Tongue (tissue), 2 donors: ENCODE data around the gene DGKB. TPM values are rescaled to one million over a fixed set of nuclear protein-coding genes. Genes with fewer than 3 reads are reported as not detected.

ENCODE experiments used
- DNase-seq: peaks from one replicate; pipeline ENCODE4 v3.0.0-alpha.2; 2015
- total RNA-seq: library from RNA; depleted of rRNA; stranded (reverse); fragments of >200 nt; gene quantifications from one replicate; pipeline ENCODE4 v1.2.3, GENCODE V29; 2014

DGKB gene
- total RNA-seq, 1 donor from 2014 or later: 2.6 TPM

- no peak for DNase-seq
These were observed 80.6 kb downstream of the DGKB start for GRCh38 chr7:14821757-14822480.

- DNase-seq: no peak
These were observed 83.7 kb downstream of the DGKB start for GRCh38 chr7:14818871-14819270.

GRCh38 chr7:14817829-14818614 lies 84.5 kb downstream of the DGKB start:
- DNase-seq: no peak

DNA sequence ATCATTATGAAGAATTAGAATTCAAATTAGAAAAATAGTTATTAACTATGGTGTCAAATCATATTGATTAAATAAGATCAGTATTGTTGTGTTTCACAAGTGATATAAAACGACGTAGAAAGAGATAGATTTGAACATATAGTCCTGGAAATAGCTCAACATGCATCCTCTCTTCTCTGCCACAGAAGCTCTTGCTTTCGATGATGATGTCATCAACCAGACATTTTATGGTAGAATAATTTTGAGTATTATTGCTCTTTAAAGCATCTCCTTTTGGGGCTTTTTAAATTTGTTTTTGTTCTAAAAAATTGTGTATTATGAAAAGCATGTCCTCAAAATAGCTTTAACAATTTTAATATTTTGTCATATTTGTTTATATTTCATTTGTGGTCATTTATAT lies 95.0 kb downstream of the DGKB start:
- DNase-seq: no peak

DNA sequence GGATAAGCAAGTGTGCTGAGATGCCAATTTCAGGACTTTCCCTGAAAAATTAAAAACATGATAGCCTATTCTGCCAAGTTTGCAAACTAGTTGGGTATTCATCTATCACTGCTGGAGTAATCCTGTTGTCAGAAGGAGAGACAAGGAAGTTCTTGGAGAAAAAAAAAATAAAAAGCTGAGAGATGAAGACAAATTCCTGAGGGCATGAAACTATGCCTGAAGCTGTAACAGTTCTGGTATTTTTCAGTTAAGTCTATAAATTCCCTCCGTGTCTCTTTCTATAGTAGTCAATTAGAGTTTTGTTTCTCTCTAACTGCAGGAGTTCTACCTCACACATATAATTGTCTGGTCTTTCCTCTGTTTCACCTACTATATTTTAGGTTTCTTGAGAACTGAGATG lies 95.7 kb downstream of the DGKB start:
- DNase-seq: no peak

GRCh38 chr7:14805105-14805719 lies 97.3 kb downstream of the DGKB start:
- DNase-seq: no peak

DNA sequence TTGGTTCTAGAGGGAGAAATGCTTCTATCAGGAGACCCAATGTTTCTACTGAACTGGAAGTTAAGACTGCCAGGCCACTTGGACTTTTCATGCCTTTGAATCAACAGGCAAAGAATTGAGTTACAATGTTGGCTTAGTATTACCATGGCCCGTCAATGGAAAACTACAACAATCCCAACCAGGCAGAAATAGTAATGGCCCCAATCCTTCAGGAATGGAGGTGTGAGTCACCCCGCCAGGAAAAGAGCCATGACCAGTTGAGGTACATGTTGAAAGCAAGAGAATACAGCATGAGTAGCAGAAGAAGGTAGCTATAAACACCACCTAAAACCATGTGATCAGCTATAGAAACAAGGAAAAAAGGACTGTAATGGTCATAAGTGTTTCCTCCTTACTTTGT lies 101.9 kb downstream of the DGKB start:
- no peak for DNase-seq

DNA sequence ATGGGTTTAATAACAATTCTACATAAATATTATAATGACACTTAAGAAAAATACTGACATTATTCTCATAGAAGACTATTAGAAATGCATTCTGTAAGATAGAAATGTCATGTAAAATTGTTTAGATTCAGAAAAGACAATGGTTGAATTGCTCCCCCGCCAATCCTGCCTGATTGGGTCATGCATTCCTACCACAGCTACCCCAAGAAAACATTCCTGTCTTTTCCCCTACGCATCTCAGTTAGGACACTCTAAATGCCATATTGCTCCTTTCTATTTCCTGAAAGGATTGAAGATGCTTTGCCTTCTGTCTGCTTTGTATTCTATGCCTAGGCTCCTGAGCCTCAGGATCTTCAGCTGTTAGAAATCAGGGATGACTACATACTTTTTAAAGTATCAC lies 109.4 kb downstream of the DGKB start:
- DNase-seq: no peak

GRCh38 chr7:14787551-14787950 lies 115.0 kb downstream of the DGKB start:
- DNase-seq: no peak

- DNase-seq: no peak
These were observed 116.1 kb downstream of the DGKB start for GRCh38 chr7:14786314-14786895.

GRCh38 chr7:14777806-14778205 lies 124.7 kb downstream of the DGKB start:
- no peak for DNase-seq

DNA sequence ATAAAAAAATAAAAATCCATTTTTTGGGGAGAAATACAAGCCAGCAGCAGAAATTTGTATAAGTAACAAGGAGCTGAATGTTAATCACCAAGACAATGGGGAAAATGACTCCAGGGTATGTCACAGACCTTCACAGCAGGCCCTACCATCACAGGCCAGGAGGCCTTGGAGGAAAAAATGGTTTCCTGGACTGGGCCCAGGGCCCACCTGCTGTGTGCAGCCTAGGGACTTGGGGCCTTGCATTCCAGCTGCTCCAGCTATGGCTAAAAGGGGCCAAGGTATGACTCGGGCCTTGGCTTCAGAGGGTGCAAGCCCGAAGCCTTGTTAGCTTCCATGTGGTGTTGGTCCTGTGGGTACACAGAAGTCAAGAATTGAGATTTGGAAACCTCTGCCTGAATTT lies 126.3 kb downstream of the DGKB start:
- no peak for DNase-seq

DNA sequence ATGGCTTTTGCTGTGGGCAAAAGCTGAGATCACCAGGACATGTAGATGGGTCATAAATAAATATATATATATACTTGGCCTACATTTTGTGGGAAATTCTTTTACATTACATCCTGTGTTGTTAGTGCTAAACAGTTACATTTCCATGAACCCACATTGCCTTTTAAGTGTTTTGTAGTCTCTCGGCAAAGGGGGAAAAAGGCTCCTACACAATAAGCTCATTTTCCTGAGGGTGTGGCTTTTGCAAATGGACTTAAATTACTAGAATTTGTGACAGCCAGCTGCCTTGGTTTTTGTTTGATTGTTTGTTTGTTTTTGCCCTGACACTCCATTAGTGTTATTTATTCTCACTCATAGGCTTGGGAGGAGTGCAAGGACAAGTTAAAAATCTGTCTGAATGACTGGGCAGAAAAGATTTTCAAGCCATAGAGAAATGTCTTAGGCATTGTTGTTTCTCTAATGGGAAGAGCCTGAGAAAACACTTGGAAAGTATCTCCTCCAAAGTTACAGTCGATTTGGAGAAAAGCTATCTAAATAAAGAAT lies 128.8 kb downstream of the DGKB start:
- no peak for DNase-seq

- DNase-seq: no peak
These were observed 131.9 kb downstream of the DGKB start for GRCh38 chr7:14770614-14771013.

DNA sequence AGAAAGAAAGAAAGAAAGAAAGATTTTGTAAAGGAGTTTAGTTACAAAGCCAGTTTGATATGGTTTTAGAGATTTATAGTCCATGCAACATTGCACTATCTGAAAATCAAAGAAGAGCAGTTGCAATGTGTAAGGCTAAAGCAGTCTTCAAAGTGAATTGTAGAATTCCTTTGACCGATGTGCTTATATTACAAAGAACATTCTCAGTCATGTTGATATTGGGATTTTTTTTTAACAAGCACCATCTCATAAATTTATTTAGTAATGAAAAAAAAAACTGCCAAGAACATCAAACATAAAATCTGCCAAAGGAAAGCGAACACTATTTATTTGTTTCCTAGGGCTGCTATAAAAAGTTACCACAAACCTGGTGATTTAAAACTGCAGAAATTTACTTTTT lies 133.3 kb downstream of the DGKB start:
- DNase-seq: no peak

DNA sequence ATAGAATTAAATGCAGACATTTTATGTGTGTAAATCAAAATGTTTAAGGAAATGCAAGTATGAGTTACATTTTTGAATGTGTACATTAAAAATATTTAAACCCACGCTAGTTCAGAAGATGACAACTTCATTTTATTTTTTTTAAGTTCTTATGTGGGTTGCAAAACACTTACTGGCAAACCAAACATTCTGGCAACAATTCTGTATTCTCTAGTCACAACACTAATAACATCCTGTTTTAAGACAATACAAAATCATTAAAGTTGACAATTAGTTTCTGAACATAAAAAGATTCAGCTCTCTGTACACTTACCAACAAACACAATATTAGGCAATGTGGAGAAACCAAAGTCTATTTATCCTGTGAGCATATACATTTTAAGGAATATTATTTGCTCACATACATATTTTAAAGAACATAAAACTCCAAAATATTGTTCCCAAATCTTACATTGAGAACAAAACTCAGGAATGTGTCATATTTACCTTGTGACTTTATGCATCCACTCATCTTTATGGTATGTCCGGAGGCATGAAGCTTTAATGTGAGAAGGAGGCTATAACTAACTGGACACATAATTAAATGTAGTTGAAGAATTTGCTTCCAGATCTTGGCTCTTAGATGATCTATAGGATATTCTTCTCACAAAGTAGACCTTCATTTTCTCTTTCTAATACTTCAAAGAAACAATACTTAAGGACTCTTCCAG lies 134.7 kb downstream of the DGKB start:
- DNase-seq: no peak

DNA sequence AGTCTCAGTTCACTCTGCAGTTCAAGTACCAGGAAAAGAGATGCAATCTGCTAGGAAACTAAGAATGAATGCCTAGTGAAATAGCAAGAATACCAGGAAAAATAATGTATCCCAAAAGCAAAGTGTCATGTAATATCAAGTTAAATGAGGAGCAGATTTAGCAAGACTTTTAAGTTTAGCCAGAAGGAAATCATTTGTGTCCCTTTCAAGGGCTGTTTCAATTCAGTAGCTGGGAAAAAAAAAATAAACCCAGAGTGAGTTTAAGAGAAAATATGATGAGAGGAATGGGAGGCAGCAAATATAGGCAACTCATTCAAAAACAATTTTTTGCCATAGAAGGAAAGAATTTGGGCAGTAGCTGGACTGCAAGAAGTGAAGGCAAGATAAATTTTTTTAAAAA lies 135.8 kb downstream of the DGKB start:
- no peak for DNase-seq

DNA sequence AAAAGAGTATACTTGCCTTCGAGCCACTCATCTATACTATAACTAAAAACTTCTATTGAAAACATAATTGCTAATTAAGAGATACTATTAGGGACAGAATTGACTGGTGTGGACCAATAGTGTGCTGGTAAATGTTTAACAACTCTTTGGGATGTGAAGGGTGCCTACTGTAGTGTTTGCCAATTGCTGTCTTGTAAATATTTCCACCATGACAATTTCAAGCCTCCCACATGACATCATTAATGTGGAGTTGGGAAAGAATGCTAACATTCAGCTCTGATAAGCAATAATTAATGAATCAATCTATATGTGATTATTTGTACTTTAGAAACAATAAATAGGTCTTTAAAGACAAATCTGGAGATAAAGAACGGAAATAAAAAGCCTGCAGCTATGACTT lies 136.8 kb downstream of the DGKB start:
- no peak for DNase-seq

DNA sequence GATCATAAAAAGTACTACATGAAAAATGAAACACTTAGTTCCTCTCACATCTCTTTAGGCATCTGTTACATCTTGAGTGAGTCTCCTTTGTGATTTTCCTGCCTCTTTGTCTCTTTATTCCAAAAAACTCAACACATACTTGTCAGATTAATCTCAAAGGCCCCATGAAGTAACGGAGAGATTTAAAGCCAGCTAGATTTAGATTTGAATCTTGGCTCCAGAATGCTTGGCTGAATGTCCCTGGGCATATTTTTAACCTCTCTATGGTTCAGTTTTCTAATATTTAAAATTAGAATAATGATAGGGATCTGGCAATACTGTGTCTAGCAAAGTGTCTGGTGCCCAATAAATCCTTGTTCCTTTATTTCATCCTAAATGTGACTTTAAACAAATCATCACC lies 140.0 kb downstream of the DGKB start:
- peak; percentile 43 for DNase-seq

DNA sequence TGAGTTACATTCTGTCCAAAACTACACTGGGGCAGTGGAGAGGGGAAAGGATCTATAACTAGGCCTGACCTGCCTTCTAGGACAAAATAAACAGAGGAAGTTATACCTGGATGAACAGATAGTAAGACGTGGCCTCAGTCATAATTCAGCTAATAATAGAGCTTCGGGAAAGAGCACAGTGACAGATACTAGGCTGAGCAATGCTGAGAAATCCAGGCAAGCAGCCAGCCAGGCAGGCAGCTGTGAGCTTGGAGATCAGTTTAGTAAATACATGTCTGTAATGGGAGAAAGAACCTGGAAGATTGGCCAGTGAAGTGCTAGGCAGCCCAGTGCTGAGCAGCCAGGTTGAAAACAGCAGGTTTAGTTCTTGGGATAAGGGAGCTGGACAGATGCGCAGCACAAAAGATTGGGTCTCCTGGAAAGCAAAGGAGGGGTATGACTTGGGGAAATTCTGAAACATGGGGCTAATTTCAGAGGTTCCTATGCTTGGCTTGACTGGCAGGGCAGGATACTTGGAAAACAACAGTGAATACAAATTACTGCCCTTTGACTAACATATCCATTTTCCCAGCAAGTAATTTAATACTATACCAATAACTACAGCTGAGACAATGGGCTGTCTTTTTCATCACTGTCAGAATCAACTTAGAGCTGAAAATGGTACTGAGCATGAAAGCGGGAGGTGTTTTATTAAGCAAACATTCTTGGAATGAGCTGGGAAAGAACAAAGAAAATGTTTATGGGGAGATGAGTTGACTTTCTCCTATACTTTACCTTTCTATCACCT lies 140.8 kb downstream of the DGKB start:
- peak; percentile 96 for DNase-seq

DNA sequence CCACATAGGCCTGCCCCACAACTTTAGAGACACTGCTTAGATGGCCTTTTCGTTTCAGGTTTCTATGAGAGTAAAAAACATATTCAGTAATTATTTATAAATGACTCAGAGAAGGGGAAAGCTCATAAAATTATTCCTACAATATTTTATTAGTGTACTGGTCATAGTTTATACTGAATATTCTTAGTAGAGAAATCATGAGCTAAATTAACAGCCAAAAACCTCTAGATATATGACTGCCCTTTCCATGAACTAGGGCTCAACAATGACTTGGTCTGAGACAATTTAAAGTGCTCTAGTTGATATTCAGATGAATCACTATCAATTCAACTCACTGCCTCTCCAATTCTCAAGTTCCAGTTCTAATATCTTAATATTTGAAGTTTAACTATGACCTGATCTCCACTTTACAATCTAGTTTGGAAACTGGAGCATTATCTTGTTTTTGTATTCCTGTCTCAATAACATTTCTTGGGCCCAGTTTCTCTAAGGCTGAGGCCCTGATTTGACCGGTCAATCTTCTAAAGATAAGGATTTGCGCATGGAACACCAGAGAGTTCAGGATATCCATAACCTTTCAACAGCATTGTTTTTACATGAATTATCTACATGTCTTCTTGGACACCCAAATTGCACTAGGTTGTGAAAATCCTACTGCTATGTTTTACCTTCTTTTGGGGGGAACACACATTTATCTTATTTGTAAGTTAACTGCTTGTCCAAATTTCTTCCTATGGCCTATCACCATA lies 141.6 kb downstream of the DGKB start:
- no peak for DNase-seq
